H1 (cell line): Measurements from ENCODE around the gene AKT1. TPM values are rescaled to one million over a fixed set of nuclear protein-coding genes. Genes with fewer than 3 reads are reported as not detected.

ENCODE experiments used
- CTCF ChIA-PET: fragments of 300-600 bp; sonication (Branson Sonifier 250); formaldehyde crosslinking; loops from one replicate; lab custom pipeline; 2021; ENCODE audit not compliant: partially characterized antibody; lab: Charles Lee
- POLR2A ChIA-PET: fragments of 300-600 bp; sonication (Branson Sonifier 250); formaldehyde crosslinking; loops from one replicate; lab custom pipeline; 2021; ENCODE audit warnings: inconsistent platforms; ENCODE audit not compliant: partially characterized antibody; lab: Charles Lee
- DNase-seq, 2 experiments: peaks; one replicate each; pipeline versions ENCODE4 v3.0.0 to v3.0.0-alpha.2; 2010 to 2022; ENCODE audit warnings: low spot score in 2 of 2, low read depth in 1 of 2, mixed read lengths in 1 of 2
- FAIRE-seq: peaks from 2 replicates; lab custom pipeline; 2011; peaks lifted over from hg19 to GRCh38; lab: Jason Lieb, UNC
- H2AFZ ChIP-seq: 2 replicates; pipeline ENCODE4 v1.8.1; 2012; ENCODE audit warnings: low read length, inconsistent platforms
- H2AK5ac ChIP-seq: 2 replicates; pipeline ENCODE4 v1.6.1; 2013; ENCODE audit warnings: low read depth, low read length
- H2BK120ac ChIP-seq: replicated peaks from 2 replicates; pipeline ENCODE3; 2013; ENCODE audit warnings: low read depth, low read length, inconsistent platforms
- H2BK12ac ChIP-seq: 2 replicates; pipeline ENCODE4 v1.6.1; 2013; ENCODE audit warnings: low read depth, low read length
- H2BK15ac ChIP-seq: 2 replicates; pipeline ENCODE4 v1.6.1; 2013; ENCODE audit warnings: low read length
- H2BK20ac ChIP-seq: 2 replicates; pipeline ENCODE4 v1.6.1; 2013; ENCODE audit warnings: low read length
- H2BK5ac ChIP-seq: 2 replicates; pipeline ENCODE4 v1.6.1; 2013; ENCODE audit warnings: low read depth, low read length
- H3K14ac ChIP-seq: 2 replicates; pipeline ENCODE4 v1.6.1; 2013; ENCODE audit warnings: inconsistent platforms; ENCODE audit not compliant: insufficient read length
- H3K18ac ChIP-seq: 2 replicates; pipeline ENCODE4 v1.6.1; 2013; ENCODE audit warnings: low read length; ENCODE audit errors: extremely low read depth
- H3K23ac ChIP-seq: 2 replicates; pipeline ENCODE4 v1.6.1; 2013; ENCODE audit warnings: inconsistent platforms; ENCODE audit not compliant: insufficient read length
- H3K23me2 ChIP-seq: 2 replicates; pipeline ENCODE4 v1.6.1; 2013; ENCODE audit warnings: low read depth, low read length
- H3K27ac ChIP-seq: 2 replicates; pipeline ENCODE4 v1.6.1; 2011; ENCODE audit warnings: low read depth, low read length, inconsistent platforms
- H3K27me3 ChIP-seq, 4 experiments: replicated peaks in 1 of 4; 1 replicate in 1 of 4; 2 replicates in 3 of 4; pipeline versions ENCODE4 v1.6.1 to v1.8.1; 2011 to 2013; ENCODE audit warnings: low read length in 3 of 4, mild to moderate bottlenecking in 3 of 4, inconsistent platforms in 2 of 4, mixed read lengths in 2 of 4, moderate library complexity in 1 of 4; ENCODE audit not compliant: control insufficient read depth in 3 of 4, insufficient read depth in 3 of 4; ENCODE audit errors: extremely low read depth in 1 of 4
- H3K36me3 ChIP-seq, 4 experiments: 2 replicates each; pipeline versions ENCODE4 v1.6.1 to v1.8.1; 2011 to 2013; ENCODE audit warnings: mild to moderate bottlenecking in 4 of 4, low read length in 3 of 4, moderate library complexity in 2 of 4, control low read depth in 1 of 4, inconsistent platforms in 1 of 4; ENCODE audit not compliant: insufficient read depth in 4 of 4, control insufficient read depth in 2 of 4
- H3K4ac ChIP-seq: replicated peaks from 2 replicates; pipeline ENCODE3; 2013; ENCODE audit warnings: low read length, low read depth, mixed read lengths, inconsistent platforms; ENCODE audit not compliant: insufficient read length
- H3K4me1 ChIP-seq, 4 experiments: replicated peaks in 1 of 4; 1 replicate in 1 of 4; 2 replicates in 3 of 4; pipeline versions ENCODE4 v1.6.1 to v1.8.1; 2011 to 2013; ENCODE audit warnings: low read length in 3 of 4, inconsistent platforms in 2 of 4, mixed read lengths in 1 of 4; ENCODE audit not compliant: insufficient read depth in 4 of 4, control insufficient read depth in 3 of 4
- H3K4me2 ChIP-seq, 2 experiments: 2 replicates each; pipeline versions ENCODE4 v1.6.1 to v1.8.1; 2011 to 2013; ENCODE audit warnings: low read depth in 2 of 2, low read length in 2 of 2, control low read depth in 1 of 2, inconsistent platforms in 1 of 2, mild to moderate bottlenecking in 1 of 2; ENCODE audit not compliant: insufficient read depth in 1 of 2
- H3K4me3 ChIP-seq, 4 experiments: fragments of 200-600, 300-600 bp in 1 of 4; sonication (generic), shearing (Covaris generic), sonication (Bioruptor Twin) in 1 of 4; 2 replicates each; pipeline versions ENCODE4 v1.5.1 to v1.8.1; 2011 to 2016; ENCODE audit warnings: low read length in 4 of 4, low read depth in 3 of 4, control low read depth in 2 of 4, inconsistent platforms in 2 of 4, mild to moderate bottlenecking in 2 of 4, mixed read lengths in 1 of 4, moderate library complexity in 1 of 4; ENCODE audit not compliant: insufficient read depth in 2 of 4; ENCODE audit errors: extremely low read depth in 1 of 4
- H3K56ac ChIP-seq: replicated peaks from 2 replicates; pipeline ENCODE3; 2013; ENCODE audit warnings: low read depth, mild to moderate bottlenecking, mixed read lengths, low read length, inconsistent platforms; ENCODE audit not compliant: insufficient read length
- H3K79me1 ChIP-seq: 2 replicates; pipeline ENCODE4 v1.6.1; 2013; ENCODE audit warnings: low read depth, low read length, control low read depth
- H3K79me2 ChIP-seq, 2 experiments: 2 replicates each; pipeline versions ENCODE4 v1.6.1 to v1.8.1; 2012 to 2013; ENCODE audit warnings: low read length in 2 of 2, mild to moderate bottlenecking in 2 of 2, inconsistent platforms in 1 of 2; ENCODE audit not compliant: insufficient read depth in 2 of 2, control insufficient read depth in 1 of 2
- H3K9ac ChIP-seq, 4 experiments: replicated peaks in 1 of 4; 1 replicate in 1 of 4; 2 replicates in 3 of 4; pipeline versions ENCODE4 v1.6.1 to v1.8.1; 2011 to 2013; ENCODE audit warnings: low read depth in 3 of 4, low read length in 3 of 4, control low read depth in 2 of 4, mild to moderate bottlenecking in 2 of 4, moderate library complexity in 2 of 4, inconsistent platforms in 1 of 4; ENCODE audit errors: extremely low read depth in 1 of 4
- H3K9me3 ChIP-seq, 2 experiments: 2 replicates each; pipeline versions ENCODE4 v1.6.1 to v1.8.1; 2012 to 2013; ENCODE audit warnings: mild to moderate bottlenecking in 2 of 2, moderate library complexity in 2 of 2, control low read depth in 1 of 2, inconsistent platforms in 1 of 2, low read depth in 1 of 2, low read length in 1 of 2, mixed read lengths in 1 of 2; ENCODE audit not compliant: insufficient read depth in 2 of 2
- H4K20me1 ChIP-seq, 2 experiments: replicated peaks in 1 of 2; 2 replicates each; pipeline versions ENCODE3 to v1.8.1; 2011 to 2013; ENCODE audit warnings: inconsistent platforms in 2 of 2, low read length in 2 of 2, mild to moderate bottlenecking in 1 of 2; ENCODE audit not compliant: insufficient read depth in 2 of 2, control insufficient read depth in 1 of 2
- H4K5ac ChIP-seq: 2 replicates; pipeline ENCODE4 v1.6.1; 2013; ENCODE audit warnings: low read length, low read depth, mixed read lengths, inconsistent platforms; ENCODE audit not compliant: insufficient read length
- H4K8ac ChIP-seq: 2 replicates; pipeline ENCODE4 v1.8.0; 2013; ENCODE audit warnings: mild to moderate bottlenecking, moderate library complexity, low read length, inconsistent platforms; ENCODE audit not compliant: insufficient read depth; ENCODE audit errors: extremely low read depth
- H4K91ac ChIP-seq: replicated peaks from 2 replicates; pipeline ENCODE3; 2013; ENCODE audit warnings: low read length, mixed read lengths, inconsistent platforms; ENCODE audit not compliant: insufficient read length
- BACH1 ChIP-seq: IDR thresholded peaks from 2 replicates; pipeline ENCODE4 v1.6.1; 2012; ENCODE audit warnings: low read length, improper control_type of control experiment
- CHD2 ChIP-seq: IDR thresholded peaks from 2 replicates; pipeline ENCODE4 v1.6.1; 2012; ENCODE audit warnings: low read length, improper control_type of control experiment
- CREB1 ChIP-seq: IDR thresholded peaks from 2 replicates; pipeline ENCODE4 v1.6.1; 2012; ENCODE audit warnings: inconsistent platforms
- EP300 ChIP-seq, 2 experiments: IDR thresholded peaks; 1 replicate in 1 of 2; 2 replicates in 1 of 2; pipeline ENCODE4 v1.6.1; 2011 to 2012; ENCODE audit warnings: low read depth in 2 of 2, low read length in 2 of 2, mild to moderate bottlenecking in 2 of 2, borderline replicate concordance in 1 of 2, inconsistent platforms in 1 of 2, moderate library complexity in 1 of 2
- GTF2F1 ChIP-seq: IDR thresholded peaks from 2 replicates; pipeline ENCODE4 v1.6.1; 2012; ENCODE audit warnings: low read depth, low read length, improper control_type of control experiment, borderline replicate concordance
- HDAC2 ChIP-seq, 2 experiments: fragments of 300-600 bp in 1 of 2; sonication (generic) in 1 of 2; IDR thresholded peaks; 2 replicates each; pipeline ENCODE4 v1.6.1; 2011 to 2012; ENCODE audit warnings: low read depth in 2 of 2, low read length in 2 of 2, mild to moderate bottlenecking in 2 of 2, moderate library complexity in 2 of 2, borderline replicate concordance in 1 of 2, inconsistent platforms in 1 of 2
- JUN ChIP-seq: IDR thresholded peaks from 2 replicates; pipeline ENCODE4 v1.6.1; 2011; ENCODE audit warnings: low read depth, mild to moderate bottlenecking, improper control_type of control experiment, low read length
- KDM1A ChIP-seq: fragments of 200-600, 300-600 bp; sonication (generic); IDR thresholded peaks from 2 replicates; pipeline ENCODE4 v1.7.1; 2016; ENCODE audit warnings: mild to moderate bottlenecking, low read length, borderline replicate concordance
- MAX ChIP-seq: IDR thresholded peaks from 2 replicates; pipeline ENCODE4 v1.6.1; 2012; ENCODE audit warnings: inconsistent platforms
- POLR2A ChIP-seq, 2 experiments: IDR thresholded peaks; 1 replicate in 1 of 2; 2 replicates in 1 of 2; pipeline ENCODE4 v1.6.1; 2011; ENCODE audit warnings: low read depth in 2 of 2, low read length in 2 of 2, mild to moderate bottlenecking in 2 of 2; ENCODE audit errors: control extremely low read depth in 1 of 2
- RBBP5 ChIP-seq: IDR thresholded peaks from 2 replicates; pipeline ENCODE4 v1.7.1; 2012; ENCODE audit warnings: low read depth, mild to moderate bottlenecking, inconsistent platforms, low read length, moderate library complexity, borderline replicate concordance
- USF2 ChIP-seq: IDR thresholded peaks from 2 replicates; pipeline ENCODE4 v1.6.1; 2011; ENCODE audit warnings: low read length, improper control_type of control experiment
- ZNF274 ChIP-seq: IDR thresholded peaks from 2 replicates; pipeline ENCODE4 v1.7.0; 2012; ENCODE audit warnings: low read length, borderline replicate concordance; ENCODE audit errors: extremely low read depth
- WGBS, 2 experiments: shearing (Covaris generic) in 1 of 2; methylation state at CpG; one replicate each; pipeline versions ENCODE4 v1.1.6 to v1.1.7; 2013 to 2015; ENCODE audit warnings: low lambda C conversion rate in 2 of 2, mixed read lengths in 2 of 2, inconsistent platforms in 1 of 2, low coverage in 1 of 2, missing lambda C conversion rate in 1 of 2; ENCODE audit not compliant: insufficient replicate concordance in 2 of 2, insufficient coverage in 1 of 2, insufficient read length in 1 of 2; ENCODE audit errors: extremely low coverage in 1 of 2, missing lambda C conversion rate in 1 of 2; 5-methylcytosine and 5-hydroxymethylcytosine counted together
- polyA plus RNA-seq, 7 experiments: library from polyadenylated mRNA; depleted of rRNA in 3 of 7; stranded (reverse) in 5 of 7; unstranded in 2 of 7; fragments of >200 nt in 5 of 7; fragments of 200-250 nt in 2 of 7; gene quantifications; 1 replicate in 5 of 7; 2 replicates in 1 of 7; 4 replicates in 1 of 7; pipeline versions ENCODE4 v1.2.1 to v1.2.3, GENCODE V29; 2011 to 2013; ENCODE audit warnings: missing spikeins in 2 of 7, mixed read lengths in 2 of 7
- total RNA-seq: library from RNA; stranded (reverse); fragmentation: NEBNext Ultra II Directional; extraction: Animal tissue kit (Norgen Biotek cat#: 25700); gene quantifications from 2 replicates; pipeline ENCODE4 v1.2.1, GENCODE V29; 2021

Gene AKT1
- total and polyA plus RNA-seq, 2 of the 8 experiments (the other 6 are each of a cell fraction or from before 2014, with no cell fraction given) = 68.1 to 71.5 TPM

- FAIRE-seq (no peak), DNase-seq (no peak)
- H3K23me2 ChIP-seq = peaks cover 5% of the 10 kb centered on the region; the same call in 1 of the 2 replicates
- H3K27ac ChIP-seq = no peak overlapping the region
- peaks cover 8 to 36% (median 23%) of the 10 kb centered on the region in 4 experiments; a peak in 7 of 8 replicates for H3K36me3 ChIP-seq
- ChIA-PET POLR2A (interaction anchor here (0.9 to 1.3 kb wide), 3 partner anchors 11 to 45 kb away, joined by 3 to 7 read pairs (median 3); partner anchors contain the start of gene ZBTB42), CTCF (interaction anchor here (0.8 to 2.6 kb wide), 7 partner anchors 13 to 67 kb away, joined by 3 to 9 read pairs (median 4); partner anchors contain the start of gene ADSS1)
- H3K4me1 ChIP-seq = peaks cover 0 to 9% (median 5%) of the 10 kb centered on the region in 4 experiments; a peak in 6 of 7 replicates
- H2BK15ac ChIP-seq = no peak overlapping the region
- no peak overlapping the region for H2BK120ac ChIP-seq
- H3K4me3 ChIP-seq = no peak overlapping the region
- H3K4me2 ChIP-seq = no peak overlapping the region
- no peak overlapping the region for H3K23ac ChIP-seq
- H3K9me3 ChIP-seq = peaks cover 5 to 14% of the 10 kb centered on the region in 2 experiments
- peaks cover 32% of the 10 kb centered on the region for H3K79me1 ChIP-seq
- H3K4ac ChIP-seq = no peak overlapping the region
- no peak overlapping the region for H3K18ac ChIP-seq
- peaks cover 10 to 51% of the 10 kb centered on the region in 2 experiments; a peak in 3 of 4 replicates for H3K79me2 ChIP-seq
- H2BK20ac ChIP-seq = no peak overlapping the region
- H3K14ac ChIP-seq = no peak overlapping the region
- no peak overlapping the region for H4K5ac ChIP-seq
- H4K8ac ChIP-seq = no peak overlapping the region
- no peak overlapping the region for H2BK5ac ChIP-seq
- H4K20me1 ChIP-seq = peaks cover 27 to 55% of the 10 kb centered on the region in 2 experiments
- H4K91ac ChIP-seq = no peak overlapping the region
- no peak overlapping the region for H2AFZ ChIP-seq
- H3K9ac ChIP-seq = no peak overlapping the region
- 92% methylated on average over 11 of the region's 11 CpGs; no CpG with 5 or more reads in 1 of the 2 experiments for WGBS, 2 experiments
- no peak overlapping the region for H2BK12ac ChIP-seq
- H3K27me3 ChIP-seq = no peaks in the 10 kb centered on the region
- no peak overlapping the region for H3K56ac ChIP-seq
- H2AK5ac ChIP-seq = no peak overlapping the region
- TF ChIP-seq ZNF274 = no peak
- no peak for TF ChIP-seq KDM1A
- TF ChIP-seq POLR2A (IDR thresholded peaks at IDR 0.05; ENCODE audit: control extremely low read depth in 1 of 2, low read depth in 2 of 2, low read length in 2 of 2) = no peak
- TF ChIP-seq GTF2F1 = no peak
- TF ChIP-seq MAX = no peak
- TF ChIP-seq CHD2 = no peak
- no peak for TF ChIP-seq USF2
- no peak for TF ChIP-seq BACH1
- no peak for TF ChIP-seq JUN
- TF ChIP-seq EP300 (IDR thresholded peaks at IDR 0.05; ENCODE audit: borderline replicate concordance in 1 of 2, low read depth in 2 of 2, low read length in 2 of 2) = no peak
- TF ChIP-seq HDAC2 (IDR thresholded peaks at IDR 0.05; ENCODE audit: borderline replicate concordance in 1 of 2, low read depth in 2 of 2, low read length in 2 of 2) = no peak
- no peak for TF ChIP-seq CREB1
- TF ChIP-seq RBBP5 = no peak
Observed at GRCh38 chr14:104755621-104756020, 39.9 kb downstream of the AKT1 start.
